LNCaP clone FGC (cell line): ENCODE data around the gene PC.

Experiments
- DNase-seq: peaks from one replicate; pipeline ENCODE4 v3.0.0-alpha.2; 2011; ENCODE audit warnings: low read depth
- H3K4me3 ChIP-seq: 2 replicates; pipeline ENCODE4 v1.5.1; 2011; ENCODE audit warnings: mild to moderate bottlenecking, low read depth, low read length, control low read depth
- TF ChIP-seq, protein P1 (sequence below): IDR thresholded peaks from 2 replicates; pipeline ENCODE4 v1.5.1; 2012; ENCODE audit warnings: mild to moderate bottlenecking; ENCODE audit not compliant: control insufficient read depth, insufficient read depth; ENCODE audit errors: extremely low read depth

PC gene

DNA sequence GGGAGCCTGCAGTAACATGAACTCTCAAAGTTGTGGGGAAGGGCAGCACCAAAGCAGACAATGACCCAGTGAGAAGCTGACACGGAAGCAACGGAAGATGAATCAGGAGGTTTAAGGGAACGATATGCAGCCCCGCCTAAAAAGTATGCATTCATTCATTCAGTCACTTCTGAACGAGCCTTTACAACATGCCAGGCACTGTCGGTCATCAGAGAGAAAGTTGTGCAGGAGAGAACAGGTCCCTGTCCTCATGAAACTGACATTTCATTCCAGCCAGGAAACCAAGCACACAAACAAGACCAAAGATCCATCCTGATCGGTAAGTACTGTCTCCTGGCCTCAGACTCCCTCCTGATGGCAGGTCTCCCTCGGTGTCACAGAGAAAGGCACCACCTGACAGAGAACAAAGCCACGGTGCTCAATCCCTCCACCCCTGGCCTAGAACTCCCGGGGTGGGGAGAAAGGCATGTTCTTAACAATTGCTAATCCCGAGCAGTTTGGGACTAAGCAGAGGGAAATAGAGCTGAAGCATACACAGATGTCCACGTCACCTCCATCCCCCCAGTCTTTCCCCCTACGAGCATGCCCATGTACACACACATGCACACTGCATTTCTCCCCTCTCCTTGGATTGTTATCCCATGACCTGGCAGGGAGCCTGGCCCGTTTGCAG lies 52.0 kb downstream of the PC start:
- no peak for DNase-seq
- H3K4me3 ChIP-seq = no peak overlapping the region
- TF ChIP-seq, protein P1, sequence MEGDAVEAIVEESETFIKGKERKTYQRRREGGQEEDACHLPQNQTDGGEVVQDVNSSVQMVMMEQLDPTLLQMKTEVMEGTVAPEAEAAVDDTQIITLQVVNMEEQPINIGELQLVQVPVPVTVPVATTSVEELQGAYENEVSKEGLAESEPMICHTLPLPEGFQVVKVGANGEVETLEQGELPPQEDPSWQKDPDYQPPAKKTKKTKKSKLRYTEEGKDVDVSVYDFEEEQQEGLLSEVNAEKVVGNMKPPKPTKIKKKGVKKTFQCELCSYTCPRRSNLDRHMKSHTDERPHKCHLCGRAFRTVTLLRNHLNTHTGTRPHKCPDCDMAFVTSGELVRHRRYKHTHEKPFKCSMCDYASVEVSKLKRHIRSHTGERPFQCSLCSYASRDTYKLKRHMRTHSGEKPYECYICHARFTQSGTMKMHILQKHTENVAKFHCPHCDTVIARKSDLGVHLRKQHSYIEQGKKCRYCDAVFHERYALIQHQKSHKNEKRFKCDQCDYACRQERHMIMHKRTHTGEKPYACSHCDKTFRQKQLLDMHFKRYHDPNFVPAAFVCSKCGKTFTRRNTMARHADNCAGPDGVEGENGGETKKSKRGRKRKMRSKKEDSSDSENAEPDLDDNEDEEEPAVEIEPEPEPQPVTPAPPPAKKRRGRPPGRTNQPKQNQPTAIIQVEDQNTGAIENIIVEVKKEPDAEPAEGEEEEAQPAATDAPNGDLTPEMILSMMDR = no peak

DNA sequence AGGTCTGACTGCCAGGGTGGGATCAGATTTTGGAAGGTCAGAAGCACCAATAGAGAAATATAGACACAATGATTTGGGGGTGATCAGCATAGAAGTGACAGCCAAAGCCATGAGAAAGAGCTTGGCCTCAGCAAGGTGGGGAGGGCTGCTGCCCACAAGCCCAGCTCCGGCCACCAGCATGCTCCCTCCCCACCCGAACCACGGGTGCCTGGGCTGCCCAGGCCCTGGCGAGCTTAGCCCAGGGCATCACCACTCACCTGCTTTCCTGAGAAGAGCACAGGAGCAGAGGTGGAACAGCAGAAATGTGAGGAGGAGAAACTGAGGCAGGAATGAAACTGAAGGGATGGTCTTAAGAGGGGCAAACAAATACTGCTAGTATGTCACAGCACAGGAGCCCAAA lies 52.6 kb downstream of the PC start:
- TF ChIP-seq, protein P1 = no peak
- H3K4me3 ChIP-seq = no peak overlapping the region
- DNase-seq = no peak

DNA sequence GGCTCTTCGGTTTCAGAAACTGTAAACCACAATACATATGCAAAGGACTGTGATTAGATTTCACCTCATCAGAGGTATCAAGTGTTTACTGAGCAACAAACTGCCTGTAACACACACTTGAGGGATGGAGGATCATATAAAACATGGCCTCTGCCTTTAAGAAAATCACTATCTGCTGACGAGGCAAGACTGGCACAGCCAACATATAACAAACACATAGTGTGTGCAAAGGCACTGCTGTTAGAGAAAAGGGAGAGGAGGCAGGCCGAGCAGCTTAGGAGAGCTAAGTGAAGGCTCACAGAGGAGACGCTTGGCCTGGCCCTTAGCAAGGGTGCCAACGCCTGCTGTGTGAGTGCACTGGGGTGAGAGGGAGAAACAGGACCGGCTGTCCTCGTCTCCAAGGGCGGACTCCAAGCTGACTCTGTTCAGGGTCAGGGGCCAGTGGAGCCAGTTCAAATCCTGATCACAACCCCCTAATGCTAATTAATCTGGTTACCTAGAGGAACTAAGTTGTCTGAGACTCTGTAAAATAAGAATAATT lies 53.1 kb downstream of the PC start:
- H3K4me3 ChIP-seq = no peak overlapping the region
- no peak for DNase-seq
- TF ChIP-seq, protein P1 = no peak

DNA sequence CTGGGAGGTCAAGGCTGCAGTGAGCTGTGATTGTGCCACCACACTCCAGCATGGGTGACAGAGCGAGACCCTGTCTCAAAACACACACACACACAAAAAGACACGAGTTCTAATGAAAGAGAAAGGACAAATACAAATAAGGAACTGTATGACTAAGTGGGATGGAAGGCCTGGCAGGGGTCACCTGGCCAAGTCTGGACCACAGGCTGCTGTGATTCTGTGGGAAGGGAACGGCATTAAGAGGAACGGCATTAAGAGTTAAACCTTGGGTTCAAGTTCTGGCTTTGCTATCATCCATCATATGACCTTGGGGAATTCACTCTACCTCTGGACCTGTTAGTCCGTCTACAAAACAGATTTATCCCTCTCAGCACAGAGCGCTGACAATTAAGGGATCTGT lies 53.6 kb downstream of the PC start:
- DNase-seq = no peak

DNA sequence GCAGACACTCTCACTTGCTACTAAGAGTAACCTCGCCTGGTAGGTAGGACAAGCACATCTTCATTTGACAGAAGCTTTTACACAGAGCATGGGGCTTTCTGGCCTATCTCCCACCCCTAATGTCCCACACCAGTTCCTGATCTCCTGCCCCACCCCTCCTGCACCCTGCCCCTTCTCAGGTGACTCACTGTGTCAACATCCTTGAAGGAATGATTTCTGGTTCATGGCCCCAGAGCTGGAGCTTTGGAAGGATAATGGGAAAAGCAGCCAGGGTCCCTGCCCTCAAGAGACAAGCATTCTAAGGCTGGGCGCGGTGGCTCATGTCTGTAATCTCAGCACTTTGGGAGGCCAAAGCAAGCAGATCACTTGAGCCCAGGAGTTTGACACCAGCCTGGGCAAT lies 54.1 kb downstream of the PC start:
- no peak overlapping the region for H3K4me3 ChIP-seq
- TF ChIP-seq, protein P1 = no peak
- DNase-seq = no peak

More for the DNA sequence above, 53.6 kb downstream of the PC start:
- H3K4me3 ChIP-seq = no peak overlapping the region
- TF ChIP-seq, protein P1 = no peak

DNA sequence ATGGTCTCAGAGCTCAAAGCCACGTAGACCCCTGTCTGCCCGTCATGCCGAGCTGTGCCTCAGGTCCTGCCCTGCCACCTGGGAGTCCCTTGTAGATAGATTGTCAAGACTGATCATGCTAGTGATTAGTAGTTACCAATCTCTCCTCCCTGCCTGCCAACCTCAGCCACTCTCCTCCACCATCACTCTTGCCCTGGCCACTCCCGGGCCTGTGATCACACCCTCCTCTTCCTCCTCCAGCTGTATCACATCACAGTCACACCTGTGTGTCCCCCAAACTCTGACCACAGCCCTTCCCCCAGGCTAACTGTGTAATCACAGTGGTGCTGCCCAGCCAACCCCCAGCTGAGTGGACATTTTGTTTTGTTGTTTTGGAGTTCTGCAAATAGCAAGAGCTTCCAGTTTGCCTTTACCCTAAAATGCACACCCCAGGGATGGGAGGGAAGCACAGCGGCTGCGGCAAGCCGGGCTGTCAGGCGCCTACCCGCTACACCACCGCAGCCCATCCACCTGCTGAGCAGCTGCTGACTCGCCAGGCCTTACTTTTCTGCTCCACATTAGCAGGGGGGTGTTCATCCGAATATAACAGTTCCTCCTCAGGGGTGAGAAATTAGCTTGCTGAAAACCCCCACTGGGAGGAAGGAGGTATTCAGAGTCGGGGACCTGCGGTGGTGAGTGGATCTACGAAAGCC lies 55.6 kb downstream of the PC start:
- no peak overlapping the region for H3K4me3 ChIP-seq
- TF ChIP-seq, protein P1 = no peak
- no peak for DNase-seq
